Choroid plexus epithelial cell (primary cell): Measurements from ENCODE around the gene TMEM52.

ENCODE experiments used
- DNase-seq: peaks from one replicate; pipeline ENCODE4 v3.0.0-alpha.2; 2010; ENCODE audit warnings: low read depth
- H3K4me3 ChIP-seq: 2 replicates; pipeline ENCODE4 v1.5.1; 2011; ENCODE audit warnings: low read depth, mild to moderate bottlenecking, control low read depth, low read length, moderate library complexity
- CTCF ChIP-seq: conservative IDR thresholded peaks from 2 replicates; pipeline ENCODE4 v1.5.1; 2011; ENCODE audit warnings: low read depth, mild to moderate bottlenecking, control low read depth, inconsistent platforms, low read length, moderate library complexity

Gene TMEM52

GRCh38 chr1:1962752-1963151 lies 43.7 kb upstream of the TMEM52 start:
- no peak overlapping the region for H3K4me3 ChIP-seq
- no peak for DNase-seq
- TF ChIP-seq CTCF: no peak

- no peak overlapping the region for H3K4me3 ChIP-seq
- no peak for TF ChIP-seq CTCF
- peak; percentile 37 for DNase-seq
Observed at GRCh38 chr1:1960480-1961196, 41.6 kb upstream of the TMEM52 start.

- peak; percentile 82 for DNase-seq
- no peak overlapping the region for H3K4me3 ChIP-seq
- peak; percentile 85 for TF ChIP-seq CTCF
Observed at GRCh38 chr1:1959840-1960479, 40.9 kb upstream of the TMEM52 start.

GRCh38 chr1:1959459-1959839 lies 40.4 kb upstream of the TMEM52 start:
- TF ChIP-seq CTCF: no peak
- H3K4me3 ChIP-seq: no peak overlapping the region
- DNase-seq: no peak

- TF ChIP-seq CTCF: no peak
- no peak for DNase-seq
- no peak overlapping the region for H3K4me3 ChIP-seq
Observed at GRCh38 chr1:1958071-1958541, 39.0 kb upstream of the TMEM52 start.

- H3K4me3 ChIP-seq: no peak overlapping the region
- no peak for DNase-seq
- no peak for TF ChIP-seq CTCF
Observed at GRCh38 chr1:1957533-1957961, 38.5 kb upstream of the TMEM52 start.
